H9 (cell line): ENCODE data around the gene RAB11A. TPM values are rescaled to one million over a fixed set of nuclear protein-coding genes. Genes with fewer than 3 reads are reported as not detected.

Experiments used
- DNase-seq: peaks from one replicate; pipeline ENCODE4 v3.0.0-alpha.2; 2017
- H2AFZ ChIP-seq: one replicate; pipeline ENCODE4 v1.6.1; 2013; ENCODE audit warnings: mild to moderate bottlenecking, low read length, control low read depth, moderate library complexity
- H2AK5ac ChIP-seq: 2 replicates; pipeline ENCODE4 v1.6.1; 2013; ENCODE audit warnings: low read length, control low read depth, mixed read lengths; ENCODE audit not compliant: insufficient read length
- H2BK120ac ChIP-seq: one replicate; pipeline ENCODE4 v1.6.1; 2013; ENCODE audit warnings: low read depth, mild to moderate bottlenecking, low read length, control low read depth, inconsistent platforms; ENCODE audit not compliant: poor library complexity, severe bottlenecking
- H2BK12ac ChIP-seq: 2 replicates; pipeline ENCODE4 v1.6.1; 2013; ENCODE audit warnings: low read length, control low read depth, mixed read lengths, low read depth; ENCODE audit not compliant: insufficient read length
- H2BK15ac ChIP-seq: 2 replicates; pipeline ENCODE4 v1.6.1; 2013; ENCODE audit warnings: low read depth, low read length, control low read depth
- H2BK20ac ChIP-seq: one replicate; pipeline ENCODE4 v1.6.1; 2013; ENCODE audit warnings: low read depth, mild to moderate bottlenecking, low read length, control low read depth, inconsistent platforms; ENCODE audit not compliant: poor library complexity, severe bottlenecking
- H2BK5ac ChIP-seq: 2 replicates; pipeline ENCODE4 v1.6.1; 2013; ENCODE audit warnings: low read length, control low read depth, mixed read lengths; ENCODE audit not compliant: insufficient read length
- H3K14ac ChIP-seq: 2 replicates; pipeline ENCODE4 v1.6.1; 2013; ENCODE audit warnings: low read length, control low read depth; ENCODE audit not compliant: insufficient read depth
- H3K18ac ChIP-seq: 2 replicates; pipeline ENCODE4 v1.6.1; 2013; ENCODE audit warnings: low read depth, mild to moderate bottlenecking, mixed read lengths, low read length, control low read depth; ENCODE audit not compliant: insufficient read length
- H3K23ac ChIP-seq: 2 replicates; pipeline ENCODE4 v1.6.1; 2013; ENCODE audit warnings: low read length, control low read depth, mixed read lengths, low read depth; ENCODE audit not compliant: insufficient read length
- H3K23me2 ChIP-seq: 2 replicates; pipeline ENCODE4 v1.6.1; 2013; ENCODE audit warnings: low read depth, mild to moderate bottlenecking, mixed read lengths, low read length, control low read depth; ENCODE audit not compliant: insufficient read length, poor library complexity, severe bottlenecking
- H3K27ac ChIP-seq: 2 replicates; pipeline ENCODE4 v1.5.1; 2013; ENCODE audit warnings: low read length, control low read depth, mixed read lengths, low read depth; ENCODE audit not compliant: insufficient read length
- H3K27me3 ChIP-seq: 2 replicates; pipeline ENCODE4 v1.6.1; 2013; ENCODE audit warnings: low read length, control low read depth, inconsistent platforms; ENCODE audit not compliant: insufficient read depth
- H3K4ac ChIP-seq: 2 replicates; pipeline ENCODE4 v1.6.1; 2013; ENCODE audit warnings: low read depth, mild to moderate bottlenecking, control low read depth, inconsistent platforms, low read length, moderate library complexity
- H3K4me1 ChIP-seq: 2 replicates; pipeline ENCODE4 v1.6.1; 2013; ENCODE audit warnings: low read length, control low read depth, inconsistent platforms; ENCODE audit not compliant: insufficient read depth
- H3K4me2 ChIP-seq: 2 replicates; pipeline ENCODE4 v1.6.1; 2013; ENCODE audit warnings: low read length, control low read depth, mixed read lengths; ENCODE audit not compliant: insufficient read length, insufficient read depth
- H3K56ac ChIP-seq: 2 replicates; pipeline ENCODE4 v1.6.1; 2013; ENCODE audit warnings: low read depth, mild to moderate bottlenecking, mixed read lengths, low read length, control low read depth; ENCODE audit not compliant: insufficient read length
- H3K79me1 ChIP-seq: 2 replicates; pipeline ENCODE4 v1.6.1; 2013; ENCODE audit warnings: low read depth, mild to moderate bottlenecking, moderate library complexity, low read length, control low read depth, inconsistent platforms; ENCODE audit not compliant: insufficient read depth, poor library complexity, severe bottlenecking
- H3K79me2 ChIP-seq: 2 replicates; pipeline ENCODE4 v1.6.1; 2013; ENCODE audit warnings: low read length, control low read depth, inconsistent platforms; ENCODE audit not compliant: insufficient read depth
- H3K9ac ChIP-seq: 2 replicates; pipeline ENCODE4 v1.6.1; 2013; ENCODE audit warnings: low read length, control low read depth, mixed read lengths; ENCODE audit not compliant: insufficient read length; ENCODE audit errors: extremely low read depth
- H3K9me3 ChIP-seq: one replicate; pipeline ENCODE4 v1.6.1; 2013; ENCODE audit warnings: low read depth, low read length, inconsistent platforms; ENCODE audit not compliant: control insufficient read depth
- H3T11ph ChIP-seq: one replicate; pipeline ENCODE4 v1.6.1; 2013; ENCODE audit warnings: mild to moderate bottlenecking, low read length, control low read depth, inconsistent platforms
- H4K20me1 ChIP-seq: one replicate; pipeline ENCODE4 v1.6.1; 2013; ENCODE audit not compliant: control insufficient read depth, insufficient read length, insufficient read depth
- H4K5ac ChIP-seq: 2 replicates; pipeline ENCODE4 v1.6.1; 2013; ENCODE audit warnings: low read depth, mild to moderate bottlenecking, mixed read lengths, low read length, control low read depth; ENCODE audit not compliant: insufficient read length
- H4K8ac ChIP-seq: replicated peaks from 2 replicates; pipeline ENCODE4 v1.6.1; 2013; ENCODE audit warnings: low read length, control low read depth, mixed read lengths, low read depth; ENCODE audit not compliant: insufficient read length
- H4K91ac ChIP-seq: 2 replicates; pipeline ENCODE4 v1.6.1; 2013; ENCODE audit warnings: low read depth, mild to moderate bottlenecking, moderate library complexity, mixed read lengths, low read length, control low read depth; ENCODE audit not compliant: insufficient read length
- H3K27ac Mint-ChIP-seq, 3 experiments: 2 replicates in 2 of 3; 3 replicates in 1 of 3; pipeline ENCODE4 v1.8.0; 2020 to 2021; ENCODE audit warnings: mixed read lengths in 3 of 3, mild to moderate bottlenecking in 1 of 3, moderate library complexity in 1 of 3
- H3K27me3 Mint-ChIP-seq: 2 replicates; pipeline ENCODE4 v1.8.0; 2021; ENCODE audit warnings: low read depth, mild to moderate bottlenecking, moderate library complexity, mixed read lengths
- H3K36me3 Mint-ChIP-seq, 3 experiments: 2 replicates in 2 of 3; 3 replicates in 1 of 3; pipeline ENCODE4 v1.8.0; 2020 to 2021; ENCODE audit warnings: low read depth in 3 of 3, mixed read lengths in 3 of 3; ENCODE audit not compliant: insufficient read depth in 1 of 3
- H3K4me1 Mint-ChIP-seq, 2 experiments: 2 replicates each; pipeline ENCODE4 v1.8.0; 2020; ENCODE audit warnings: mixed read lengths in 2 of 2
- H3K4me3 Mint-ChIP-seq, 2 experiments: 2 replicates in 1 of 2; 3 replicates in 1 of 2; pipeline ENCODE4 v1.8.0; 2020 to 2021; ENCODE audit warnings: mild to moderate bottlenecking in 2 of 2, mixed read lengths in 2 of 2, moderate library complexity in 1 of 2
- H3K9me3 Mint-ChIP-seq, 2 experiments: 2 replicates in 1 of 2; 3 replicates in 1 of 2; pipeline ENCODE4 v1.8.0; 2020; ENCODE audit warnings: mild to moderate bottlenecking in 2 of 2, mixed read lengths in 2 of 2, moderate library complexity in 1 of 2
- WGBS: extraction: QIAGEN DNeasy Blood & Tissue Kit; methylation state at CpG from one replicate; pipeline ENCODE4 v1.1.7; 2013; ENCODE audit warnings: missing lambda C conversion rate, low lambda C conversion rate, mixed read lengths; ENCODE audit not compliant: insufficient read length; ENCODE audit errors: extremely low coverage; 5-methylcytosine and 5-hydroxymethylcytosine counted together
- total RNA-seq: library from RNA; stranded (reverse); gene quantifications from 2 replicates; pipeline ENCODE4 v1.2.1, GENCODE V29; 2021
- TF ChIP-seq, protein P1 (sequence below): fragments of 200-600 bp; sonication (generic); conservative IDR thresholded peaks from 3 replicates; pipeline ENCODE4 v1.8.0; 2021; ENCODE audit warnings: antibody characterized with exemption, mild to moderate bottlenecking

The RAB11A gene
- total RNA-seq, 1 experiment from 2014 or later: 217 TPM

DNA sequence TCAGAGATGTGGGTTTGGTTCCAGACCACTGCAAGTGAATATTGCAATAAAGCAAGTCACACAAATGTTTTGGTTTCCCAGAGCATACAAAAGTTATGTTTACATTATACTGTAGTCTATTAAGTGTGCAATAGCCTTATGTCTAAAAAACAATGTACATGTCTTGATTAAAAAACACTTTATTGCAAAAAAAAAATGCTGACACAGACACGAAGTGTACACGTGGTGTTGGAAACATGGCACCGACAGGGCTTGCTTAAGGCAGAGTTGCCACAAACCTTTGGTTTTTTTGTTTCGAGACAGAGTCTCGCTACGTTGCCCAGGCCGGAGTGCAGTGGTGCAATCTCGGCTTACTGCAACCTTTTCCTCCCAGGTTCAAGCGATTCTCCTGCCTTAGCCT is 50.1 kb downstream of the RAB11A start:
- no peaks in the 10 kb centered on the region for H3K27me3 ChIP-seq
- WGBS: no CpG with 5 or more reads among the region's 9 CpGs
- H4K5ac ChIP-seq: no peak overlapping the region
- no peak overlapping the region for H2BK120ac ChIP-seq
- Mint-ChIP-seq H3K9me3 (no peaks in the 10 kb centered on the region), H3K27ac (no peak overlapping the region), H3K4me1 (peaks cover 30 to 44% of the 10 kb centered on the region in 2 experiments), H3K27me3 (no peaks in the 10 kb centered on the region), H3K36me3 (no peaks in the 10 kb centered on the region), H3K4me3 (no peak overlapping the region)
- no peak overlapping the region for H2BK12ac ChIP-seq
- no peak overlapping the region for H3K56ac ChIP-seq
- no peaks in the 10 kb centered on the region for H3K79me2 ChIP-seq
- H3K23me2 ChIP-seq: no peaks in the 10 kb centered on the region
- H2AFZ ChIP-seq: no peak overlapping the region
- no peak overlapping the region for H3K4me2 ChIP-seq
- H2BK20ac ChIP-seq: no peak overlapping the region
- H3K9me3 ChIP-seq: no peaks in the 10 kb centered on the region
- H4K8ac ChIP-seq: no peak overlapping the region
- no peak overlapping the region for H3K18ac ChIP-seq
- H2BK15ac ChIP-seq: no peak overlapping the region
- H3K14ac ChIP-seq: no peak overlapping the region
- H3K23ac ChIP-seq: no peak overlapping the region
- H3K4ac ChIP-seq: no peak overlapping the region
- no peak overlapping the region for H3K9ac ChIP-seq
- TF ChIP-seq, protein P1, sequence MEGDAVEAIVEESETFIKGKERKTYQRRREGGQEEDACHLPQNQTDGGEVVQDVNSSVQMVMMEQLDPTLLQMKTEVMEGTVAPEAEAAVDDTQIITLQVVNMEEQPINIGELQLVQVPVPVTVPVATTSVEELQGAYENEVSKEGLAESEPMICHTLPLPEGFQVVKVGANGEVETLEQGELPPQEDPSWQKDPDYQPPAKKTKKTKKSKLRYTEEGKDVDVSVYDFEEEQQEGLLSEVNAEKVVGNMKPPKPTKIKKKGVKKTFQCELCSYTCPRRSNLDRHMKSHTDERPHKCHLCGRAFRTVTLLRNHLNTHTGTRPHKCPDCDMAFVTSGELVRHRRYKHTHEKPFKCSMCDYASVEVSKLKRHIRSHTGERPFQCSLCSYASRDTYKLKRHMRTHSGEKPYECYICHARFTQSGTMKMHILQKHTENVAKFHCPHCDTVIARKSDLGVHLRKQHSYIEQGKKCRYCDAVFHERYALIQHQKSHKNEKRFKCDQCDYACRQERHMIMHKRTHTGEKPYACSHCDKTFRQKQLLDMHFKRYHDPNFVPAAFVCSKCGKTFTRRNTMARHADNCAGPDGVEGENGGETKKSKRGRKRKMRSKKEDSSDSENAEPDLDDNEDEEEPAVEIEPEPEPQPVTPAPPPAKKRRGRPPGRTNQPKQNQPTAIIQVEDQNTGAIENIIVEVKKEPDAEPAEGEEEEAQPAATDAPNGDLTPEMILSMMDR: no peak
- H4K91ac ChIP-seq: no peak overlapping the region
- H3T11ph ChIP-seq: no peak overlapping the region
- H3K4me1 ChIP-seq: peaks cover 2% of the 10 kb centered on the region; the same call in 1 of the 2 replicates
- no peak overlapping the region for H2BK5ac ChIP-seq
- no peaks in the 10 kb centered on the region for H3K79me1 ChIP-seq
- no peaks in the 10 kb centered on the region for H4K20me1 ChIP-seq
- no peak overlapping the region for H2AK5ac ChIP-seq
- no peak for DNase-seq
- no peak overlapping the region for H3K27ac ChIP-seq
